Measurements from ENCODE around the gene ZFAND2B. TPM values are rescaled to one million over a fixed set of nuclear protein-coding genes. Genes with fewer than 3 reads are reported as not detected.

Gene ZFAND2B
- total RNA-seq, 4 donors from 2014 or later, result 63.0 to 76.4 (median 63.3) TPM

GRCh38 chr2:219248845-219249202, 42.2 kb downstream of the ZFAND2B start:
- no peak for DNase-seq (ENCODE audit: low spot score in 2 of 2)
- 32 to 54% methylated on average over 2 of the region's 2 CpGs for WGBS, 2 donors
- TF ChIP-seq POLR2A (IDR thresholded peaks at IDR 0.05), result no peak
- TF ChIP-seq, protein P1, sequence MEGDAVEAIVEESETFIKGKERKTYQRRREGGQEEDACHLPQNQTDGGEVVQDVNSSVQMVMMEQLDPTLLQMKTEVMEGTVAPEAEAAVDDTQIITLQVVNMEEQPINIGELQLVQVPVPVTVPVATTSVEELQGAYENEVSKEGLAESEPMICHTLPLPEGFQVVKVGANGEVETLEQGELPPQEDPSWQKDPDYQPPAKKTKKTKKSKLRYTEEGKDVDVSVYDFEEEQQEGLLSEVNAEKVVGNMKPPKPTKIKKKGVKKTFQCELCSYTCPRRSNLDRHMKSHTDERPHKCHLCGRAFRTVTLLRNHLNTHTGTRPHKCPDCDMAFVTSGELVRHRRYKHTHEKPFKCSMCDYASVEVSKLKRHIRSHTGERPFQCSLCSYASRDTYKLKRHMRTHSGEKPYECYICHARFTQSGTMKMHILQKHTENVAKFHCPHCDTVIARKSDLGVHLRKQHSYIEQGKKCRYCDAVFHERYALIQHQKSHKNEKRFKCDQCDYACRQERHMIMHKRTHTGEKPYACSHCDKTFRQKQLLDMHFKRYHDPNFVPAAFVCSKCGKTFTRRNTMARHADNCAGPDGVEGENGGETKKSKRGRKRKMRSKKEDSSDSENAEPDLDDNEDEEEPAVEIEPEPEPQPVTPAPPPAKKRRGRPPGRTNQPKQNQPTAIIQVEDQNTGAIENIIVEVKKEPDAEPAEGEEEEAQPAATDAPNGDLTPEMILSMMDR (IDR thresholded peaks at IDR 0.05), result no peak
- intact Hi-C loops (cut with DNase I; ENCODE audit: low total_unique reads), result no loop called here
- no peak overlapping the region for H3K4me3 ChIP-seq (ENCODE audit: low read depth, poor library complexity, severe bottlenecking)

DNA sequence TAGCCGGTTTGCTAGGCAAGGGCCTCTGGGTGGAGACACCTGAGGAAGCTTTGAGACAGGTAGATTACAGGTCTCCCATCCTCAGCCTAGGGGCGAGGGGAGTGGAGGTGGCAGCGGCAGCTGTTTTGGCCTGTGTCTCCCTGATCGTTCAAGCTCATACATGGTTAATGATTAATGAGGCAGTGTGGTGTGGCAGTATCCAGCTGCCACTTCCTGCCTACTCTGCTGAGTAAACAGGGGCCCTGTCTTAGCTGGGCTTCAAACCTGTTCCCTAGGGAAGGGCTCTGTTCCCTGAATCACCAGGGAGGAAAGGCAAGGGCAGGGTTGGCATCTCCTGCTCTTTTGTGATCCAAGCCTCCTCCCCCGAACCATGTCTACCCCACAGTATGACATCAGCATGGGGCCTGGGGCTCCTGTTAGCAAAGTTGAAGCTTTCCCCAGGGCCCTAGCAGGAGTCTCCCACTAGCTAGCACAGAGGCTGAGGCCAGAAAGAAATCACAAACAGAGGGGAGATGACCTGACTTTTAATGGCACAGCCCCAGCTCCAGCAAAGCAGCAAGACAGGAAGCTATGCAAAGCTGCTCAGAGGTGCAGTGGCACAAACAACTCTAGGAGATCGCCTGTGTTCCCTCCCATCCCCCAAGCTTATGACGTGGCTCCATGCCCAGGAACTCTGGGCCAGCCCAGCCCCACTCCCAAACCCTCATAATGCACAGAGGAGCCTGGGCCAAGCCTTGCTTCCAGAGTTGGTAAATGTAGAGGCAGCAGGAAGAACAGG, 42.8 kb downstream of the ZFAND2B start:
- DNase-seq (ENCODE audit: low spot score in 2 of 2), result peak; percentile 84 to 95
- 13 to 23% methylated on average over 7 of the region's 7 CpGs for WGBS, 2 donors
- TF ChIP-seq, protein P1 (IDR thresholded peaks at IDR 0.05), result no peak
- intact Hi-C loops (cut with DNase I; ENCODE audit: low total_unique reads), result no loop called here
- H3K4me3 ChIP-seq (ENCODE audit: low read depth, poor library complexity, severe bottlenecking), result no peak overlapping the region

DNA sequence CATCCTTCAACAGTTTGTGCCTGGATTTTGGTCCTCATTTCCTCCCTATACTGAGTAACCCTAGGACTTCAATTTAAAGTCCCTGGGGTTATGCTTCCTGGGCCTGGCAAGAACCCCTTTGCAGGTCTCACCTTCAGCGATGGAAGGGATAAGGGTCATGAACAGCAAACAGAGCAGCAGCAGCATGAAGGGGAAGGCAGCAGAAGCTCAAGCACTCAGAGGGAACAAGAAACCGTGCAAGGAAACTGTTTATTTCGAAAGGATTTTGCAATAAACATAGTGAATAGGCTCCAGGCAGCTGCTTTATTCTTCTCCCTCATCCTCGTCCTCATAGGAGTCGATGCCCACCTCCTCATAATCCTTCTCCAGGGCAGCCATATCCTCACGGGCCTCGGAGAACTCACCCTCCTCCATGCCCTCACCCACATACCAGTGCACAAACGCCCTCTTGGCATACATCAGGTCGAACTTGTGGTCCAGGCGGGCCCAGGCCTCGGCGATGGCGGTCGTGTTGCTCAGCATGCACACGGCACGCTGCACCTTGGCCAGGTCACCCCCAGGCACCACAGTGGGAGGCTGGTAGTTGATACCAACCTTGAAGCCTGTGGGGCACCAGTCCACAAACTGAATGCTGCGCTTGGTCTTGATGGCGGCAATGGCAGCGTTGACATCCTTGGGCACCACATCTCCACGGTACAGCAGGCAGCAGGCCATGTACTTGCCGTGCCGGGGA, 43.6 kb downstream of the ZFAND2B start:
- intact Hi-C loops (cut with DNase I; ENCODE audit: low total_unique reads), result no loop called here
- H3K4me3 ChIP-seq (ENCODE audit: low read depth, poor library complexity, severe bottlenecking), result no peak overlapping the region
- no peak for DNase-seq (ENCODE audit: low spot score in 2 of 2)
- WGBS, 2 donors, result 50 to 57% methylated on average over 18 to 22 of the region's 22 CpGs
- TF ChIP-seq, protein P1 (IDR thresholded peaks at IDR 0.05), result no peak
- no peak for TF ChIP-seq POLR2A (IDR thresholded peaks at IDR 0.05)

- 63 to 71% methylated on average over 6 of the region's 6 CpGs for WGBS, 2 donors
- TF ChIP-seq, protein P1 (IDR thresholded peaks at IDR 0.05), result no peak
- TF ChIP-seq POLR2A (IDR thresholded peaks at IDR 0.05), result no peak
- no peak overlapping the region for H3K4me3 ChIP-seq (ENCODE audit: low read depth, poor library complexity, severe bottlenecking)
- no peak for DNase-seq (ENCODE audit: low spot score in 2 of 2)
- intact Hi-C loops (cut with DNase I; ENCODE audit: low total_unique reads), result no loop called here
These were observed 45.1 kb downstream of the ZFAND2B start for GRCh38 chr2:219251656-219252055.

GRCh38 chr2:219252084-219252483, 45.5 kb downstream of the ZFAND2B start:
- H3K4me3 ChIP-seq (ENCODE audit: low read depth, poor library complexity, severe bottlenecking), result no peak overlapping the region

More at GRCh38 chr2:219252084-219252483, 45.5 kb downstream of the ZFAND2B start:
- WGBS, 2 donors, result 35 to 43% methylated on average over 5 of the region's 5 CpGs
- intact Hi-C loops (cut with DNase I; ENCODE audit: low total_unique reads), result no loop called here
- no peak for TF ChIP-seq POLR2A (IDR thresholded peaks at IDR 0.05)
- TF ChIP-seq, protein P1 (IDR thresholded peaks at IDR 0.05), result no peak
- no peak for DNase-seq (ENCODE audit: low spot score in 2 of 2)

All from lower leg skin (tissue), 4 donors.